HepG2 (cell line): ENCODE measurements around the gene LILRB5. TPM values are rescaled to one million over a fixed set of nuclear protein-coding genes. Genes with fewer than 3 reads are reported as not detected.
"Not testable (repeated sequence)": the region's sequence is repeated elsewhere in the genome, so short reads cannot be mapped to it uniquely, and the experiment has no call there.

Source experiments
- ATAC-seq: fragments of 200-7000 bp; cut with Tn5 transposase; 3 replicates; pipeline ENCODE4 v1.9.1; 2020; ENCODE audit warnings: mild to moderate bottlenecking, moderate library complexity
- BruUV-seq: library from RNA; stranded (reverse); fragments of 400-500 nt; replicated peaks from 2 replicates; lab custom pipeline; 2021; lab: Mats Ljungman, UMichigan
- CTCF ChIA-PET: fragments of 300-600 bp; formaldehyde crosslinking; extraction: SDS; loops from one replicate; lab custom pipeline; 2021; ENCODE audit warnings: low total read pairs, inconsistent platforms, low intra/inter-chr PET ratio; lab: Yijun Ruan, JAX
- POLR2A ChIA-PET: fragments of 350-600 bp; sonication (Branson Sonifier 250); formaldehyde crosslinking; loops from one replicate; lab custom pipeline; 2020; ENCODE audit warnings: antibody characterized with exemption, inconsistent platforms; lab: Yijun Ruan, JAX
- DNase-seq: peaks from one replicate; pipeline ENCODE4 v3.0.0-alpha.2; 2015; ENCODE audit warnings: low spot score
- FAIRE-seq: peaks from 3 replicates; lab custom pipeline; 2011; peaks lifted over from hg19 to GRCh38; lab: Jason Lieb, UNC
- H2AFZ ChIP-seq: one replicate; pipeline ENCODE4 v1.6.1; 2011; ENCODE audit warnings: low read length, inconsistent platforms
- H3K27ac ChIP-seq: fragments of 300-600 bp; 3 replicates; pipeline ENCODE4 v1.8.0; 2011; ENCODE audit warnings: mixed run types, mild to moderate bottlenecking, mixed read lengths, low read length, inconsistent platforms; ENCODE audit not compliant: insufficient read depth; ENCODE audit errors: extremely low read length
- H3K27me3 ChIP-seq, 2 experiments: fragments of 200-600 bp in 1 of 2; 2 replicates in 1 of 2; 3 replicates in 1 of 2; pipeline versions ENCODE4 v1.6.0 to v1.8.0; 2011; ENCODE audit warnings: low read length in 2 of 2, mild to moderate bottlenecking in 2 of 2, moderate library complexity in 2 of 2, inconsistent platforms in 1 of 2; ENCODE audit not compliant: insufficient read depth in 2 of 2, control insufficient read depth in 1 of 2
- H3K36me3 ChIP-seq, 2 experiments: fragments of 200-600 bp in 1 of 2; replicated peaks in 1 of 2; 2 replicates in 1 of 2; 3 replicates in 1 of 2; pipeline versions ENCODE4 v1.5.1 to v1.8.0; 2011; ENCODE audit warnings: low read length in 2 of 2, inconsistent platforms in 1 of 2; ENCODE audit not compliant: insufficient read depth in 2 of 2, control insufficient read depth in 1 of 2
- H3K4me1 ChIP-seq: 2 replicates; pipeline ENCODE4 v1.5.1; 2012; ENCODE audit warnings: low read length, inconsistent platforms; ENCODE audit not compliant: insufficient read depth
- H3K4me2 ChIP-seq: 2 replicates; pipeline ENCODE4 v1.6.0; 2011; ENCODE audit warnings: low read depth, low read length, inconsistent platforms
- H3K4me3 ChIP-seq, 3 experiments: fragments of 200-600 bp in 1 of 3; sonication (generic), shearing (Covaris generic) in 1 of 3; replicated peaks in 1 of 3; 2 replicates each; pipeline ENCODE4 v1.5.1; 2011 to 2016; ENCODE audit warnings: low read length in 3 of 3, inconsistent platforms in 2 of 3, low read depth in 2 of 3, mild to moderate bottlenecking in 2 of 3, control low read depth in 1 of 3, mixed read lengths in 1 of 3; ENCODE audit not compliant: insufficient read depth in 1 of 3
- H3K79me2 ChIP-seq: one replicate; pipeline ENCODE4 v1.6.1; 2011; ENCODE audit warnings: low read length, inconsistent platforms; ENCODE audit not compliant: insufficient read depth
- H3K9ac ChIP-seq: 2 replicates; pipeline ENCODE4 v1.6.0; 2011; ENCODE audit warnings: mild to moderate bottlenecking, low read depth, low read length, inconsistent platforms; ENCODE audit not compliant: insufficient read depth
- H3K9me3 ChIP-seq: 2 replicates; pipeline ENCODE4 v1.5.1; 2012; ENCODE audit warnings: mild to moderate bottlenecking, low read length
- H4K20me1 ChIP-seq: 2 replicates; pipeline ENCODE4 v1.6.0; 2011; ENCODE audit warnings: inconsistent platforms, mild to moderate bottlenecking, low read length, moderate library complexity; ENCODE audit not compliant: insufficient read depth
- CENPT ChIP-seq: sonication (generic); formaldehyde crosslinking; IDR thresholded peaks from 2 replicates; pipeline ENCODE4 v1.8.0; 2022; ENCODE audit warnings: low read depth, mild to moderate bottlenecking, moderate library complexity, missing genetic modification reagents
- HDAC6 ChIP-seq: fragments of 200-600 bp; sonication (generic); IDR thresholded peaks from 2 replicates; pipeline ENCODE4 v1.7.0; 2017; ENCODE audit warnings: mild to moderate bottlenecking, antibody characterized with exemption, low read length, low read depth
- IKZF1 ChIP-seq: fragments of 450-650 bp; IDR thresholded peaks from 2 replicates; pipeline ENCODE4 v1.7.1; 2016
- ZMYM4 ChIP-seq: sonication (generic); formaldehyde crosslinking; IDR thresholded peaks from 2 replicates; pipeline ENCODE4 v1.8.1; 2023; ENCODE audit warnings: mild to moderate bottlenecking, missing genetic modification reagents
- ZNF441 ChIP-seq: sonication (generic); formaldehyde crosslinking; IDR thresholded peaks from 2 replicates; pipeline ENCODE4 v1.7.0; 2021; ENCODE audit warnings: missing genetic modification reagents, borderline replicate concordance
- ZNF460 ChIP-seq: sonication (generic); formaldehyde crosslinking; IDR thresholded peaks from 2 replicates; pipeline ENCODE4 v1.5.1; 2020; ENCODE audit warnings: missing genetic modification reagents, mild to moderate bottlenecking, borderline replicate concordance
- ZNF564 ChIP-seq: sonication (generic); formaldehyde crosslinking; IDR thresholded peaks from 2 replicates; pipeline ENCODE4 v1.8.1; 2023; ENCODE audit warnings: mild to moderate bottlenecking, missing genetic modification reagents
- whole genome bisulfite sequencing: methylation state at CpG from one replicate; pipeline ENCODE4 v1.1.6; 2017; ENCODE audit warnings: low lambda C conversion rate; 5-methylcytosine and 5-hydroxymethylcytosine counted together
- in situ Hi-C: cut with HindIII; loops from 2 replicates; pipeline ENCODE4 v1.10.0; 2017; ENCODE audit warnings: low pct_unique_long_range_greater_than_20kb; ENCODE audit not compliant: extremely low pct_ligation_motif_present
- intact Hi-C: fragments of 100-400 bp; cut with micrococcal nuclease; formaldehyde crosslinking; loops from one replicate; pipeline ENCODE4 v1.10.0; 2022; ENCODE audit not compliant: unreplicated experiment
- polyA plus RNA-seq, 8 experiments: library from polyadenylated mRNA; depleted of rRNA in 3 of 8; stranded (reverse) in 7 of 8; unstranded in 1 of 8; fragments of >200 nt; fragmentation: Illumina TruSeq in 4 of 8; extraction: Trizol in 4 of 8; gene quantifications; 2 replicates each; pipeline versions ENCODE4 v1.2.1 to v1.2.3, GENCODE V29; 2011 to 2016; ENCODE audit warnings: low read depth in 4 of 8, missing spikeins in 1 of 8, mixed read lengths in 1 of 8; ENCODE audit not compliant: insufficient read depth in 1 of 8
- total RNA-seq, 5 experiments: library from RNA; depleted of rRNA; stranded (reverse); fragments of >200 nt; fragmentation: Illumina TruSeq; extraction: Trizol; gene quantifications; 2 replicates each; pipeline ENCODE4 v1.2.3, GENCODE V29; 2016; ENCODE audit warnings: low read depth in 1 of 5
- TF ChIP-seq, protein P1 (sequence below): IDR thresholded peaks from 2 replicates; pipeline ENCODE4 v1.6.1; 2016; ENCODE audit warnings: mild to moderate bottlenecking

Gene LILRB5
- total and polyA plus RNA-seq, 2 of the 13 experiments (the other 11 are each of a cell fraction or from before 2014, with no cell fraction given), result not detected

GRCh38 chr19:54278056-54278455 is 21.0 kb upstream of the LILRB5 start:
- ATAC-seq, FAIRE-seq, intact Hi-C loops, H3K4me1 ChIP-seq, H3K79me2 ChIP-seq, H3K27ac ChIP-seq, BruUV-seq, CTCF ChIA-PET, H3K9ac ChIP-seq, POLR2A ChIA-PET, in situ Hi-C loops, H3K4me2 ChIP-seq, H4K20me1 ChIP-seq, DNase-seq, H3K9me3 ChIP-seq, H2AFZ ChIP-seq, H3K36me3 ChIP-seq, H3K4me3 ChIP-seq: not testable (repeated sequence)
- H3K27me3 ChIP-seq, result peaks cover 4 to 37% of the 10 kb centered on the region in 2 experiments; a peak in 4 of 5 replicates
- WGBS, result 2% methylated on average over 11 of the region's 13 CpGs

DNA sequence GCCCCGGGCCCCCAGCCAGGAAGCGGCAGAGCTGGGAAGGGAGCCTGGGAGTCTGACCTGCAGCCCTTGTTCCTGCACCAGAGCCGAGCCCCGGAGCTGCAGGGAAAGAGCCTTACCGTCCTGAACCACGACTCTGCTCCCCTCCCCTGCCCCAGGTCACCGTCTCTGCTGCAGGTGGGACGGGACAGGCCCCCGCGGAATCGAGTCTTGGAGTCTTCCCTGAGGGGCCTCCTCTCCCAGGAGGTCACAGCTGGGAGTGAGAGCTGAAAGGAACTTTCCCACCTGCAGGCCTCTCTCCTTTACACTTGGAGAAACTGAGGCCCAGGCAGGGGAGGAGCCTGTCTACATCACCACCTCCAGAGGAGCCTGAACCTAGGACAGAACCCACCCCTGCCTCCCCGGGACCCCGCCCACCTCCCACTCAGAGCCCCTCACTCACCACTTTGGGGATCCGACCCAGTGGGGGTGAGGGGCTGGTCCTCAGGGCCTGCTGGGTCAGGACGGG is 20.1 kb upstream of the LILRB5 start:
- H3K9ac ChIP-seq, ATAC-seq, in situ Hi-C loops, H3K4me2 ChIP-seq, intact Hi-C loops, H3K4me1 ChIP-seq, H4K20me1 ChIP-seq, H3K4me3 ChIP-seq, H3K79me2 ChIP-seq, H3K9me3 ChIP-seq, H2AFZ ChIP-seq, POLR2A ChIA-PET, CTCF ChIA-PET, DNase-seq, BruUV-seq, H3K36me3 ChIP-seq, FAIRE-seq, H3K27ac ChIP-seq: not testable (repeated sequence)
- no CpG with 5 or more reads among the region's 15 CpGs for WGBS
- H3K27me3 ChIP-seq, result peaks cover 4 to 29% of the 10 kb centered on the region in 2 experiments; a peak in 4 of 5 replicates

GRCh38 chr19:54275951-54276350 is 18.9 kb upstream of the LILRB5 start:
- DNase-seq (no peak), FAIRE-seq (no peak), ATAC-seq (no peak)
- Histone ChIP-seq H3K27me3 (peaks cover 4 to 27% of the 10 kb centered on the region in 2 experiments; a peak in 4 of 5 replicates), H3K9me3 (no peaks in the 10 kb centered on the region), H3K79me2 (no peaks in the 10 kb centered on the region), H3K4me3 (no peak overlapping the region), H3K4me2 (no peak overlapping the region), H3K9ac (no peak overlapping the region), H2AFZ (no peak overlapping the region), H4K20me1 (no peaks in the 10 kb centered on the region), H3K4me1 (no peaks in the 10 kb centered on the region), H3K27ac (no peak overlapping the region), H3K36me3 (no peaks in the 10 kb centered on the region)
- ChIA-PET POLR2A (no interaction called here), CTCF (no interaction called here)
- in situ Hi-C loops, result no loop called here
- intact Hi-C loops, result no loop called here
- WGBS, result 16% methylated on average over 8 of the region's 9 CpGs
- no TSS peak for BruUV-seq
- no peak for TF ChIP-seq HDAC6
- TF ChIP-seq ZMYM4 (CRISPR knock-in tag), result no peak
- no peak for TF ChIP-seq ZNF460
- TF ChIP-seq, protein P1, sequence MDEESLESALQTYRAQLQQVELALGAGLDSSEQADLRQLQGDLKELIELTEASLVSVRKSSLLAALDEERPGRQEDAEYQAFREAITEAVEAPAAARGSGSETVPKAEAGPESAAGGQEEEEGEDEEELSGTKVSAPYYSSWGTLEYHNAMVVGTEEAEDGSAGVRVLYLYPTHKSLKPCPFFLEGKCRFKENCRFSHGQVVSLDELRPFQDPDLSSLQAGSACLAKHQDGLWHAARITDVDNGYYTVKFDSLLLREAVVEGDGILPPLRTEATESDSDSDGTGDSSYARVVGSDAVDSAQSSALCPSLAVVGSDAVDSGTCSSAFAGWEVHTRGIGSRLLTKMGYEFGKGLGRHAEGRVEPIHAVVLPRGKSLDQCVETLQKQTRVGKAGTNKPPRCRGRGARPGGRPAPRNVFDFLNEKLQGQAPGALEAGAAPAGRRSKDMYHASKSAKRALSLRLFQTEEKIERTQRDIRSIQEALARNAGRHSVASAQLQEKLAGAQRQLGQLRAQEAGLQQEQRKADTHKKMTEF (CRISPR knock-in tag), result no peak
- TF ChIP-seq IKZF1, result no peak
- no peak for TF ChIP-seq CENPT (CRISPR knock-in tag)
- no peak for TF ChIP-seq ZNF441 (CRISPR knock-in tag)
- no peak for TF ChIP-seq ZNF564 (CRISPR knock-in tag)
